T-helper 2 cell (primary cell): Measurements from ENCODE around the gene ABCC3.
A peak's percentile ranks its signal among the peaks of the same experiment; 100 is the strongest.
"Not testable (repeated sequence)": the region's sequence is repeated elsewhere in the genome, so short reads cannot be mapped to it uniquely, and the experiment has no call there.

Experiments
- DNase-seq, 5 experiments: peaks; one replicate each; pipeline versions ENCODE4 v3.0.0 to v3.0.0-alpha.2; 2012 to 2022

ABCC3 gene

DNA sequence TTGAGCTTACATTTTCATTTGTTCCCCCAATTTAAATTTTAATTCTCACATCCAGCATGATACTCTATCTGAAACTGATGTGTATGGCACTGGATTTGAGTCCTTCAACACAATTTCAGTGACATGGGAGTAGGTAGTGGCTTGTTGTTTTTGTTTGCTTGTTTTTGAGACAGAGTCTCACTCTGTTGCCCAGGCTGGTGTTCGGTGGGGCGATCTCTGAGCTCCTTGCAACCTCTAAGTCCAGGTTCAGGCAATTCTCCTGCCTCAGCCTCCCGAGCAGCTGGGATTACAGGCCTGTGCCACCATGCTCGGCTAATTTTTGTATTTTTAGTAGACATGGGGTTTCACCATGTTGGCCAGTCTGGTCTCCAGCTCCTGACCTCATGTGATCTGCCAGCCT is 74.4 kb downstream of the ABCC3 start:
- DNase-seq, result not testable (repeated sequence)

DNA sequence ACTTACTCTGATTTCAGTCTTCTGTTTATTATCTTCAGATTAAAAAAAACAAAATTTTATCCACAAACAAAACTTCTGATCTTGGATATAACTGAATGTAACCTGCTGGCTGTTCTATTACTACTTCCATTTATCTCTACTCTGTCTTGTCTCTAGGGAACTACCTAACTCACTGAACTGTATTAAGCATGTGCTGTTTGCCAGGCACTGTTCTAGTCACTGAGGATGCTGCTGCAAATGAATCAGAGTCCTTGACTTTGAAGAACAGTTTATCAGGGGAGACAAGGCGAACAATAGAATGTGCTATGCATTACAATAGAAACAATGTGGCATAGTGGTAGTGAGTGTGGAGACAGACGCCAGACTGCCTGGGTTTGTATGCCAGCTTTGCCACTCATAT is 75.3 kb downstream of the ABCC3 start:
- no peak for DNase-seq

DNA sequence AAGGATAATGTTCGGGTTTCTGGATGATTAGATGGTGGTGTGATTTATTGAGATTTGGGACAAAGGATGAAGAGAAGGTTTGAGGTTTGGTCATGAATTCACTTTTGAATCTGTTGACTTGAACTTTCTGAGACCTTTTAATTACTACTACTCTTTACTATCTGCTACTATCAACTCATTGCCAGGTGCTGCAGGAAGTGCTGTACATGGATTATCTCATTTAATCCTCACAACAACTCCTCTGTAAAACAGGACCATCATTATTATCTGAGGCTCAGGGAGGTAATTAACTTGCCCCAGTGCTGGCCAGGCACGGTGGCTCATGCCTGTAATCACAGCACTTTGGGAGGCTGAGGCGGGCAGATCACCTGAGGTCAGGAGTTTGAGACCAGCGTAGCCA is 76.0 kb downstream of the ABCC3 start:
- no peak for DNase-seq

DNA sequence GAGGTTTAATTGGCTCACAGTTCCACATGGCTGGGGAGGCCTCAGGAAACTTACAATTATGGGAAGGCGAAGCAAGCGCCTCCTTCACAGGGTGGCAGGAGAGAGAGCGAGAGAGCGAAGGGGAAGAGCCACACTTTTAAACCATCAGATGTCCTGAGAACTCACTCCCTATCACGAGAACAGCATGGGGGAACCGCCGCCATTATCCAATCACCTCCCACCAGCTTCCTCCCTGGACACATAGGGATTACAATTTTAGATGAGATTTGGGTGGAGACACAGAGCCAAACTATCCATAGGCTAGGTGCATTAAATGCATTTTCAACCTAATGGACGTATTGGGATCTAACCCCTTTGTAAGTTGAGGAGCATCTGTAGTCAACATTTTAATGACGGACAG is 78.0 kb downstream of the ABCC3 start:
- no peak for DNase-seq

DNA sequence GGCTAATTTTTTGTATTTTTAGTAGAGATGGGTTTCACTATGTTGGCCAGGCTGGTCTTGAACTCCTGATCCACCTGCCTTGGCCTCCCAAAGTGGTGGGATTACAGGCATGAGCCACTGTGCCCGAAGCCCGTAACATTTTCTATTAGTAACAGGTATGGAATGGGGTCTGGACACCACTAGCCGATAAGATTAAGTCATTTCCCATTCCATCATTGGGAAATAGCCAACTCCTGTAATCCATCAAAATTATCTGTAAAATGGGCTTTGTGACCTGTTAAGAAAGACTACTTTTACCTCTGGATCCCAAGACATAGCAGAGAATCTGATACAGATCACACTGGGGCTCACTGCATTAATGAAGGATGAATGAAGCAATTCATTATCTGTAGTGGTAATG is 80.8 kb downstream of the ABCC3 start:
- no peak for DNase-seq

DNA sequence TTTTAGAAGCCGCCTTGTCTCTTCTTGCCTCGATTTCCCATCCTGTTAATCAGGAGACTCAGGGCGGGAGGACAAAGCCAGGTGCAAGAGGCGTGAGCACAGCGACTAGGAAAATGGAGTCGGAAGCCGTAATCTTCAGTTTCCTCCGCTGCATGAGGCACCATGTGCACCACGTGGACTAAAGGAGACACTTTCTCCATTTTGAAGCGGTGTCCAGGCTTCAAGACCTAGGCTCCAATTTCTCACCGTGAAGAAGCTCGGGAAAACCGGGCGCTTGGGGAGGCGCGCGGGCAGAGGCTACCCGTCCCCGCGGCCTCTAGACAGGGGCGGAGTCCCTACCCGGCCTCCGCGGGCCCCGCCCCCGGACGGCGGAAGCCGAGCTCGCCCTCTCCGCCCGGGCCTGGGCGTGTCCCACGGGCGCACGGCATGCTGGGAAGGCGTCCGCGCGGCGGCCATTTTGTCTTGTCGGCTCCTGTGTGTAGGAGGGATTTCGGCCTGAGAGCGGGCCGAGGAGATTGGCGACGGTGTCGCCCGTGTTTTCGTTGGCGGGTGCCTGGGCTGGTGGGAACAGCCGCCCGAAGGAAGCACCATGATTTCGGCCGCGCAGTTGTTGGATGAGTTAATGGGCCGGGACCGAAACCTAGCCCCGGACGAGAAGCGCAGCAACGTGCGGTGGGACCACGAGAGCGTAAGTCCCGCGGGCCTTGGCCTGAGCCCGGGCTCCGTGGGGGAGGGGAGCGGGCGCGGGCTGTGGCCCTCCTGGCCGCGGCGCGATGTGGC is 84.7 kb downstream of the ABCC3 start, which contains the start of gene LUC7L3:
Gene LUC7L3, plus strand, starts transcription at position 460 of the 780 bp plus-strand sequence. Its CDS starts 130 bp downstream, at position 590.
- DNase-seq, result peak; percentile 85 to 96 (median 90)

DNA sequence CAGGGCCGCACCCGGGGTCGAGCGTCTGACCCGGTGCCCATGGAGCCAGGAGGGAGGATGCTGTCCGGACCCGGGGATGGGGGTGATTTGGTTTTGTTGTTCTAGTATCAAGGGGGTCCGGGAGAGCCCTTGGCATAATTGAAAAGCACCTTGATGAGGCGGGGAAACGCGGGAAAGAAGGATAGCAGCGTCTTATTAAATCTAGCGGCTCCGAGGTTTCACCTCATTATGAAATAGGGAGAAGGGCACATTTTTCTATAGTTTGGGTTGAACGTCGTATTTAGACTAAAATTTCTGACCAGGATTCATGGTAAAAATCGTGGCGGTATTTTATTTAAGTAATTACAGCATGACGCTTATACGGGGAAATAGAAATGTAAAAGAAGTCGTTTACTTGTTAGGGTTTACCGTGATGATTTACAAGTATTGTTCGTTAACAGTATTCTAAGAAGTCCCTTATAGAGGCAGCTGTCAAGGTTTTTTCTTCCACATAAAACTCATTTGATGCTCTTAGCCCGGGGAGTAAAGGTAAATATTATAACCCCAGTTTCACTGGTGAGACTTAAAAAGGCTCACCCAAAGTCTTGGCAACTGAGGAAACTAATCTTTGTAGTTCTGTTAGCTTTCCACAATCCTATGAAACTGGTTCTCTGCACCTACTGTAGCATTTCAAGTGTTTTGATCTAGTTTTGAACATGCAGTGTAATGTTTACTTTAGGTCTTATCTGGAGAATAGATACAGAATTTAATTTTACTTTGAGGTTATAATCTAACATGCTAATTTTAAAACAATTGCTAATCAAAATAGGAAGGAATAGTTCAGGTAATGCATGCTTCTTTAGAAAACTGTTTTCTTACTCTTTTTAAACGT is 85.5 kb downstream of the ABCC3 start:
- DNase-seq, result no peak

DNA sequence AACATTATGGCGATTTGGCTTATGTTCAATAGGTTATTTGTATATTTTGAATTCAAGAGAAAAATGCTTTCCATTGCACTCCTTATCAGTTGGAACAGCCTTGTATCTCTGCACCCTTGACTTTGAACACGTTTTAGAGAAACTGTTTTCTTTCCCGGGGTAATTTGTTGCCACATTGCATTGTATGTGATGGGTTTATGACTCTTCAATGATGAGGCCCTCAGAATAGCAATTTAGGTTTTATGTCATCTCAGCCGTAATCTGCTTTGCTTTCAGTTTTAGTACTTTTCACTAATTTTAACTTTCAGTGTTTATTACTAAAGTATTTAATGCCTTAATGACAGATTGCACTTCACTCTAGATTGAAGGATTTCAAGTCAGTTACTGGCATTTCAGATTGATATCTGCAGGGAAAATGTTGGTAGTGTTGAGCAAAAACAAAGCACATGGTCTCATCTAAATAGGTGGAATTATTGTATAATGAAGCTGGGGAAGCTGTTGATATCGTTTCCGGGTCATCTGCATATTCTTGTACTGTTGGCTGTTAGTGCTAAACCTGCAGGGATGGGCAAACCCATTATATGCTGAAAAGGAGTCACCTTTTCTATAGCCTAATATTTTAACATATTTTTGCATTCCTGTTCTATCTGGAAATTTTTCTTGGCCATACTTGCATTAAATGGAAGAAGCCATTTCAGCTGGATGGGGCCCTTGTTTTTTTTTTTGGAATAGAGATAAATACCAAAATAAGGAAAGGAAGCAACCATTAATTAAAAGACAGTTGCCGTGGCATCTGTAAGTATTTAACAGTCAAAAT is 86.7 kb downstream of the ABCC3 start:
- peak in 1 of 5 experiments; percentile 65 for DNase-seq

DNA sequence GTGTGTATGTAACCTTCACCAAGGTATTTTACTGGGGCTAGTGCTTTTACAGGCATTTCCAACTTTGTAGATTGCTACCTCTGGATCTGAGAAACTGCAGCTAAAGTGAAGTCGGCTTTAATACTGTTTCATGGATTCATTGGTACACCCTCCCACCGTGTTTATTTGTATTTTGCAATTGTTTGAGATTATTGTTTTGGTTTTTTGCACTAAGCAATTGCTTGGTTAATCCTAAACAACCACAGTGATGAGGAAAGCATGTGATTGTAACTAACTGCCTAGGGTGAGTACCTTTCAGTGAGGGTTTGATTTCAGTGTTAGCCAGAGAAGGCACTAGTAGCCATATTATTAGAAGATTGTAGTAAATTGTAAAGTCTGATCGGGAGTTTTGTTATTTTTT is 88.1 kb downstream of the ABCC3 start:
- DNase-seq, result no peak

DNA sequence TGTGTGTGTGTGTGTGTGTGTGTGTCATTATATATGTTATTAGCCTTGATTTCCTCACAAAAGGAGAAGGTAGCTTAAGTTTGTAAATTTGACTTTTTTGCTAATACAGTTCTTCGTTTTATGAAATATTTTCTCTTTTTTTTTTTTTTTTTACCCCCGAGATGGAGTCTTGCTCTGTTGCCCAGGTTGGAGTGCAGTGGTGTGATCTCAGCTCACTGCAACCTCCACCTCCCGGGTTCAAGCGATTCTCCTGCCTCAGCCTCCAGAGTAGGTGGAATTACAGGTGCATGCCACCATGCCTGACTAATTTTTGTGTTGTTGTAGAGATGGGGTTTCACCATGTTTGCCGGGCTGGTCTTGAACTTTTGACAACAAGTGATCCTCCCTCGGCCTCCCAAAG is 89.9 kb downstream of the ABCC3 start:
- not testable (repeated sequence) for DNase-seq

DNA sequence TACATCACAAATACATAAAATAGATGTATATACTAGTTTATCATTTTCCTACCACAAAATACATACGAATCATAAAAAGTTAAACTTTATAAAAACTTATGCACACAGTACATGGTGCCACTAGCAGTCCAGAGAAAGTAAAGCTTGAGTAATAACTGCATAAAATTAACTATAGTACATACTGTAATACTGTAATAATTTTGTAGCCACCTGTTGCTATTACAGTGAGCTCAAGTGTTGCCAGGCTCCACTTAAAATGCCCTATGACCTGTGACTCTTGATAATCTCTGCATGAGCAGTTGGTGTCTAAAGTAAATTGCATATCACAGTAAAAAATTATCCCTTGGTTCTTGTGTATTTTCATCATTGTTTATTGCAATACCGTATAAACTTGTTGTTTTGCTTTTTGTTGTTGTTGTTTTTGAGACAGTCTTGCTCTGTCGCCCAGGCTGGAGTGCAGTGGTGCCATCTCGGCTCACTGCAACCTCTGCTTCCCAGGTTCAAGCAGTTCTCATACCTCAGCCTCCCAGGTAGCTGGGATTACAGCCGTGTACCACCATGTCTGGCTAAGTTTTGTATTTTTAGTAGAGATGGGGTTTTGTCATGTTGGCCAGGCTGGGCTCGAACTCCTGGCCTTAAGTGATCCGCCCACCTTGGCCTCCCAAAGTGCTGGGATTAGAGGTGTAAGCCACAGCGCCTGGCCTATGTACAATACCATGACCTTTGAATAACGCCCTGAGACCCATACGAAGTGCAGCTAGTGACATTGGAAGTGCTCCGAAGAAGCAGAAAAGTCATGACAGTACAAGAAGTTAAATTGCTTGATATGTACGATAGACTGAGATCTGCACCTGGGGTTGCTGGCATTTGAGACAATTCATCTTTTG is 91.3 kb downstream of the ABCC3 start:
- DNase-seq, result no peak

DNA sequence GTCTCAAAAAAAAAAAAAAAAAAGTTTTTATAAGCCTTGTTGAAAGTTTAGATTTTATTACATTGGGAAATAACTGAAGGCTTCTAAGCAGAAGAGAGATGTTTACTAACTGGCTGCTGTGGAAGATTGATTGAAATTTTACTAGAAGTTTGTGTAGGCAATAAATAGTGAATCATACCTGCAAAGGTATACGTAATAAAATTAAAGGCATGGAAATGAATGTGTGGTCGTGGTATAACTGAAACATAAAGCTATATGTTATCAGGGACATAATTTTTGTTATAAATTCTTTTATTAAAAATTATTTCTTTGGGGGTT is 93.4 kb downstream of the ABCC3 start:
- no peak for DNase-seq

DNA sequence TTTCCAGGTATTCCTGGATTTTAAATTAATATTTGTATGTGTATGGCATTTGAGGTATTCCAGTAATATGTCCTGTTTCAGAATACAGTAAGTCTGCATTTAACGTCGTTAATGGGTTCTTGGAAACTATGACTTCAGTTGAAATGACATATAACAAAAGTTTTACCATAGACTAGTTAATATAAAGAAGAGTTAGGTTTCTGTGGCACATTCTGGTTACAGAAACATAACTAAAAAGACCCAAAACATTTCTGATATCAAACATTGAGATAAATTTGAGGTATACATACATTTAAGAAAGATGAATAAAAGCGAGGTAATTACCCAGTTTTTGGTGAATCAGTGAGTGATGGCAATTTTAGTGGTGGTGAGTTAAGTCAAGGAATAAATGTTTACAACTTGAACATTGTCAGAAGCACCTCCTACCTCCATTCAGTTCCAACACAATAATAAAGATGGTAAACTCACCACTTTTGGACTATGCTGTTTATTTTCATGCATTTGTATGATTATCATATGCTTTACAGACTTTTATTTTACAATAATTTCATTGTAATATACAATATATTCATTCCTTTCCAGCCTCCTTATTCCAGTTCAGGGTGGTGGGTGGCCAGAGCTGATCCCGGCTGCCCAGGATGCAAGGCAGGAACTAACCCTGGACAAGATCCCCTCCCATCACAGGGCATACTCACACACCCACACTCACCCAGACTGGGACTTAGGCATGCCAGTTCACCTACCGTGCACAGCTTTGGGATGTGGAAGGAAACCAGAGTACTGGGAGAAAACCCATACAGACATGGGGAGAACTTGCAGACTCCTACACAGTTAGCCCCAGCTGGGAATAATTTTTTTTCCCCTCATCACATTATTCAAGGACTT is 94.4 kb downstream of the ABCC3 start:
- DNase-seq, result no peak

DNA sequence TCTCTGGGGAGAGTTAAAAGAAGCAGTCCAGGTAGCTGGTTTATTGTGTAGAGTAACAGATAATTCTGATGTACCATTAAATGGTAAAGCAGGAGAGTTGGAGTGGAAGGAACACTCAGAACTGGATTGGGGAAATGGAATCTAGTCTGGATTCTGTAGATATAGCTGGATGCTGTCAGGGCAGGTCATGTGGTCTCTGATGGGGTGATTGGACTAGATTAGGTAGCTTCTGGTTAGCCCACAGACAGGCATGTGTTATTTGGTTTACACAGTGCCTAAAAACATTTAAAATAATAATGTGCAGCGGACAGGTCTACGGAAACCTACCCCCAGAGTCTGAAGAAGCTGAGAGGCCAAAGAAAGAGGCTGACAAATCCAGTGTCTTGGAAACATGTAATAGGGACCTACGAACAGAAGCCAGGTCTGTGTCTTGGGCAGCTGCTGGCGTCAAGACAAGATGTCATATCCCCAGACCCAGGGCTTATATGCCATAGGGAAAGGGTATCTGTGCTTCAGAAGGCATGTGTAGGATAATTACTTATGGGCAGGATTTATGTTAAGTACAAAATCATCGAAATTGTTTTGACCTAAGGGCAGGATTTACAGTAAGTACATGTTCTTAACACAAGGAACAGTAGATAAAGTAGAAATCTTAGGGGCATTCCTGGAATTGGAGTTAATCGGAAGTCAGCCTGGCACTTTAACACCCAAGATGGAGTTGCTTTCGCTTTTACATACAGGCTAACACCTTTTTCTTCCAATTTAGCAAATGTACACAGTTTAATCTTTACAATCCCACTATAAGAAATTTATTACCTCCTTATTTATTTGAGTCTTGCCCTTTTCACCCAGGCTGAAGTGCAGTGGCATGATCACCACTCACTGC is 97.1 kb downstream of the ABCC3 start:
- DNase-seq, result peak in 1 of 5 experiments; percentile 17

DNA sequence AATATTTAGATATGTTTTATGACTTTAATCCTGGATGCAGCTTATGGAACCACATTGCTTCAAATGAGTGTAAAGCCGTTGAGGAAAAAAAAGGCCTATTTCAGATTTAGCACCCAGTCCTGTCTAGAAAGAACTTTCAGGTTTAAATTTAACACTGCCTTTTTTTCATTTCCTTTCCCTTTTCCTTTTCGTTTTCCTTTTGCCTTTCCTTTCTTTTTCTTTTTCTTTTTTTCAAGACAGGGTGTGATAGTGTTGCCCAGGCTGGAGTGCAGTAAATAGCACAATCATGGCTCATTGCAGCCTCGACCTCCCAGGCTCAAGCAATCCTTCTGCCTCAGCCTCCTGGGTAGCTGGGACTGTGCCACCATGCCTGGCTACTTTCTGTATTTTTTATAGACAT is 100.6 kb downstream of the ABCC3 start:
- DNase-seq, result no peak

DNA sequence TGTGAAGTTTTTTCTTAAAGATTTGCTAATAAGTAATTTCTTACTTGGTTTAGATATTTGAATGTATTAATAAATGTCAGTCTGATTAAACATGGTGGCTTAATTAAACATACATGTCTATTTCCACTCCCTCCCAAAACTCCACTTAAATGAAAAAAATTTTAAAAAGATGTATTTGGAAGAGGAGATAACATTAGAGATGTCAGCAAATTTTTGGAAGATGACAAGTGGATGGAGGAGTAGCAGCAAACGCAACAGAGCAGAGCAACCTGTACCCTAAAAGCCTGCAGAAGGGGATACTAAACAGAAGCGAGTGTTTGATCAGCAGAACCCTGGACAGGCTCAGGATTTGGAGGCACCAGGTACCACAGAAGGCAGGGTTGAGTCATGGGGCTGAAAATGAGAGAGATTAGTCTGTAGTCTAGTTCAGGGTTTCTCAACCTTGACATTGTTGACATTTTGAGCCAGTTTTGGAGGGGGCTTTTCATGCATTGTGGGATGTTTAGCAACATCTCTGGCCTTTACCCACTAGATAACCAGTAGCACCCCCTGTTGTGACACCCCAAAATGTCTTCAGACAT is 102.5 kb downstream of the ABCC3 start:
- DNase-seq, result no peak

DNA sequence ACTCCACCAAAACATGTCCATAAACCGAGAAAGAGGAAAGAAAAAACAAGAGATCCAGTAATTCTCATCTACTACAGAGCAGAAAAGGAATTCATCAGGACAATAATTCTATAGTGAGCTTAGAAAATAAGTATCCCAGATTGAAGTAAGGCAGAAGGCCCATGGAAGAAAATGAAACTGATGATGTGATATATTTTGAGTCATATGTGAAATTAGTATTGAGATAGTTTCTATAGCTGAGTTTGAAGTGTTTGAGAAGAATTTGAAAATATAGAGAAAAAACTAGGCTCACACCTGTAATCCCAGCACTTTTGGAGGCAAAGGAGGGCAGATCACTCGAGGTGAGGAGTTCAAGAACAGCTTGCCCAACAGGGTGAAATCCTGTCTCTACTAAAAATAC is 104.4 kb downstream of the ABCC3 start:
- no peak for DNase-seq
